ENCODE measurements around the gene CRELD2.

Gene CRELD2

DNA sequence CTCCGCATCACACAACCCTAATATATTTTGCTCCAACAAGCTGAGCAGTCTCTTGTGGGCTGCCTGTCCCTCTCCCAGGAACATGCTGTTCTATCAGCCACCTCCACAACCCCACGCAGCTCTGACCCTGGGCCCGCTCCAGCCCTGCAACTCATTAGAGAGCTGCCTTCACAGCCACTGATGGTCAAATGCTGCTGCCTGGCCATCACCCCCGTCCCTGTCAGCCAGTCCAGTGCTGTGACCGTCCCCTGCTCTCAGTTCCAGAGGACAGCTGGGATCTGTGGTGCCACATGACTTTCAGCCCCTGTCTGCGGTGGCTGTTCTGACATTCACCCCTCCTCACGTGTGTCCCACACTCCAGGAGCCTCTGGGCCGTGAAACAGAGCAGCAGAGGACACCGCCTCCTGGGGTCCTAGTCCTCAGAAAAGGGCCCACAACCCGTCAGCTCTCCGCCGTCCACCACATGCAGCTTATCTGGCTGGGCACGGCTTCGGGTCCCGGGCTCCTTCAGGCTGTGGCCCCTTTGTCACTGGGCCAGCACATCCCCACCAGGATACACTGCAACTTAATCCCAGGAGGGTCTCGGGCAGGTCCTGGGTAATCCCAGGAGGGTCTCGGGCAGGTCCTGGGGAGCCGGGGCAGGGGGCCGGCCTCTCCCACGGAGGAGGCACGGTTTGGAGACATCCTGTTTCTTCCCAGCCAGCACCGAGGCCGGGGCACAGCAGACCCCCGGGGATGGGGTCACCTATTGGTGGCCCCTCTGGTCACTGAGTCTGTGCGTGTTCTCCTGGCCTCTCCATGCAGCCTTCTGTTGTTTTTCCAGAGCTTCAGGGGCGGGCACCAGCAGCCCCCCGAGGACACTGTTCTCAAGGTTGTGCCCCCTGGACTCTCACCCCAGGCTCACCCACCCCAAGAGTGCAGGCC lies 15.1 kb downstream of the CRELD2 start:
- TF ChIP-seq FOXP2 (optimal IDR thresholded peaks at IDR 0.05; ENCODE audit: borderline replicate concordance, extremely low read depth, extremely low read length, insufficient read depth) (no peak), POLR2AphosphoS5 (IDR thresholded peaks at IDR 0.05; ENCODE audit: low read depth, low read length) (no peak), SIN3A (IDR thresholded peaks at IDR 0.05; ENCODE audit: borderline replicate concordance, insufficient read depth, low read length) (no peak), TAF1 (IDR thresholded peaks at IDR 0.05; ENCODE audit: borderline replicate concordance, insufficient read depth, low read length) (no peak)
- TF ChIP-seq, protein P1, sequence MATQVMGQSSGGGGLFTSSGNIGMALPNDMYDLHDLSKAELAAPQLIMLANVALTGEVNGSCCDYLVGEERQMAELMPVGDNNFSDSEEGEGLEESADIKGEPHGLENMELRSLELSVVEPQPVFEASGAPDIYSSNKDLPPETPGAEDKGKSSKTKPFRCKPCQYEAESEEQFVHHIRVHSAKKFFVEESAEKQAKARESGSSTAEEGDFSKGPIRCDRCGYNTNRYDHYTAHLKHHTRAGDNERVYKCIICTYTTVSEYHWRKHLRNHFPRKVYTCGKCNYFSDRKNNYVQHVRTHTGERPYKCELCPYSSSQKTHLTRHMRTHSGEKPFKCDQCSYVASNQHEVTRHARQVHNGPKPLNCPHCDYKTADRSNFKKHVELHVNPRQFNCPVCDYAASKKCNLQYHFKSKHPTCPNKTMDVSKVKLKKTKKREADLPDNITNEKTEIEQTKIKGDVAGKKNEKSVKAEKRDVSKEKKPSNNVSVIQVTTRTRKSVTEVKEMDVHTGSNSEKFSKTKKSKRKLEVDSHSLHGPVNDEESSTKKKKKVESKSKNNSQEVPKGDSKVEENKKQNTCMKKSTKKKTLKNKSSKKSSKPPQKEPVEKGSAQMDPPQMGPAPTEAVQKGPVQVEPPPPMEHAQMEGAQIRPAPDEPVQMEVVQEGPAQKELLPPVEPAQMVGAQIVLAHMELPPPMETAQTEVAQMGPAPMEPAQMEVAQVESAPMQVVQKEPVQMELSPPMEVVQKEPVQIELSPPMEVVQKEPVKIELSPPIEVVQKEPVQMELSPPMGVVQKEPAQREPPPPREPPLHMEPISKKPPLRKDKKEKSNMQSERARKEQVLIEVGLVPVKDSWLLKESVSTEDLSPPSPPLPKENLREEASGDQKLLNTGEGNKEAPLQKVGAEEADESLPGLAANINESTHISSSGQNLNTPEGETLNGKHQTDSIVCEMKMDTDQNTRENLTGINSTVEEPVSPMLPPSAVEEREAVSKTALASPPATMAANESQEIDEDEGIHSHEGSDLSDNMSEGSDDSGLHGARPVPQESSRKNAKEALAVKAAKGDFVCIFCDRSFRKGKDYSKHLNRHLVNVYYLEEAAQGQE (IDR thresholded peaks at IDR 0.05; ENCODE audit: insufficient read depth in 1 of 2, low read depth in 2 of 2, low read length in 2 of 2): no peak

DNA sequence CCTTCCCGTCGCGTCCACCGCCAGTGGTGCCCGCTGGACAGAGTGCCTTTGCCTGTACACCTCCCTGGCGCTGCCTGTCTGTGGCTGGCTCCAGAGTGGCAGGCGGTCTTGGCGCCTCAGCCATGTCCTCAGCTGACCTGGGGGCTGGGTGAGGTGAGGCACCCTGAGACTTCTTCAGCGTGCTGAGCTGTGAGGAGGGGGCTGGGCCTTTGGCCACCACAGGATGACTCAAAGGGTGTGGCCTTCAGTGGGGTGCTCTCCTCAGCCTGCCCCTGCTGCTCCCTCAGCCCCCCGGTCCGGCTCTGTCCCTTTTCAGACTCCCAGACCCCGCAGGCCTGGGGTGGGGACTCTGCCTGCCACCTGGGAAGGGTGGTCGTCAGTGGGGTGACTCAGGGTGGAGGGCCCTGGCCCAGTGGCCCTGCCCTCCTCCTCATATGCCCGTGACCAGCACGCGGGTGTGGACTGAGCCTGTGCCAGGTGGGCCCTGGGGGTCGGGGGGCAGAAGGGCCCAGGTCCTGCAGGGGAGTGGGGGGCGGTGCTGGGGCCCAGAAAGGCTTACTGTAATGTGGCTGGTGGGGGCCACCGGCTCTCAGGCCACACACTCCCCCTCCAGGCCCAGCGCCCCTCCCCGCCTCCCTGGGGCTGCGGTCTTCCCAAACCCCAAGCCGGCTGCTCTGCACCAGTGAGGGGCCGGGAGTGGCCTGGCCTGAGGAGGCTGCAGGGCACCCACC lies 15.9 kb downstream of the CRELD2 start:
- no peak for TF ChIP-seq SIN3A (IDR thresholded peaks at IDR 0.05; ENCODE audit: borderline replicate concordance, insufficient read depth, low read length)
- TF ChIP-seq POLR2AphosphoS5 (IDR thresholded peaks at IDR 0.05; ENCODE audit: low read depth, low read length): no peak
- TF ChIP-seq TAF1 (IDR thresholded peaks at IDR 0.05; ENCODE audit: borderline replicate concordance, insufficient read depth, low read length): no peak

DNA sequence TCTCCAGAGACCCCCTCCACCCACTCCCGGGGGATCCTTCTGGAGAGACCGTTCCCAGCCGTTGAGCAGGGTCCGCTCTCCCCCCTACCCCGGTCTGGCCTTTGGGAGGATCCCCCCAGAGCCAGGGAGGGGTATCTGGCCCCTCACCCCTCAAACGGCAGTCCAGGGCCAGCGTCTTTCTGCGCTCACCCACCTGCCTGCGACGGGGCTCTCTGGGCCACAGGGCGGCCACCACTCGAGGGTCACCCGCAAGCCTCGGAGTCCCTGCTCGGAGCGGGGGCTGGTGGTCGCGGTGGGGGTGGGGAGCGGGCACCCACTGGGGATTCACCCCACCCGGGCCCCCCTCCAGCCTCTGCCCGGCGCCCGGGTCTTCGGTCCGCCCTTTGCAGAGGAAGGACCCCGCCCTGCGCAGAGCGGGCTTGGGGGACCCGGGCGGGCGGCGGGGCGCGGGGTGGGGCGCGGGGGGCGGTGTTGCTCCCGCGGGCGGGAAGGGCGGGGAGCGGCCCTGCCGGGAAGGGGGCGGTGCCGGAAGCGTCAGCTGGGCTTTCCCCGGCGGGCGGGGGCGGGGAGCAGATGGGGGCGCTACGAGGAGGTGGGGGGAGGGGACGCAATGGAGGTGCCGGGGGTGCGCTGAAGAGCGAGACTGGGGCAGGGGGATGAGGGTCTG lies 16.6 kb downstream of the CRELD2 start:
- no peak for TF ChIP-seq SIN3A (IDR thresholded peaks at IDR 0.05; ENCODE audit: borderline replicate concordance, insufficient read depth, low read length)
- TF ChIP-seq, protein P1 (IDR thresholded peaks at IDR 0.05; ENCODE audit: insufficient read depth in 1 of 2, low read depth in 2 of 2, low read length in 2 of 2): no peak
- TF ChIP-seq POLR2AphosphoS5 (IDR thresholded peaks at IDR 0.05; ENCODE audit: low read depth, low read length): no peak
- no peak for TF ChIP-seq FOXP2 (optimal IDR thresholded peaks at IDR 0.05; ENCODE audit: borderline replicate concordance, extremely low read depth, extremely low read length, insufficient read depth)
- no peak for TF ChIP-seq TAF1 (IDR thresholded peaks at IDR 0.05; ENCODE audit: borderline replicate concordance, insufficient read depth, low read length)

DNA sequence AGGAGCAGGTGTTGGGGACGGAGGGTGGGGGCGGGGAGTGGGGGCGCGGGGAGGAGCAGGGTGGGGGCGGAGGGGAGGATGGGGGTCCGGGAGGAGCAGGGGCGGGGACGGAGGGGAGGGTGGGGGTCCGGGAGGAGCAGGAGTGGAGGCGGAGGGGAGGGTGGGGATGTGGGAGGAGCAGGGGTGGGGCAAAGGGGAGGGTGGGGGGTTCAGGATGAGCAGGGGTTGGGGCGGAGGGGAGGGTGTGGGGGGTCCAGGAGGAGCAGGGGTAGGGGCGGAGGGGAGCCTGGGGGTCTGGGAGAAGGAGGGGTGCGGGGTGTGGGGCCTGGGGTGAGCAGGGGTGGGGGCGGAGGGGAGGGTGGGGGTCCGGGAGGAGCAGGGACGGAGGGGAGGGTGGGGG lies 17.1 kb downstream of the CRELD2 start:
- TF ChIP-seq POLR2AphosphoS5 (IDR thresholded peaks at IDR 0.05; ENCODE audit: low read depth, low read length): no peak
- no peak for TF ChIP-seq FOXP2 (optimal IDR thresholded peaks at IDR 0.05; ENCODE audit: borderline replicate concordance, extremely low read depth, extremely low read length, insufficient read depth)
- TF ChIP-seq, protein P1 (IDR thresholded peaks at IDR 0.05; ENCODE audit: insufficient read depth in 1 of 2, low read depth in 2 of 2, low read length in 2 of 2): no peak
- no peak for TF ChIP-seq TAF1 (IDR thresholded peaks at IDR 0.05; ENCODE audit: borderline replicate concordance, insufficient read depth, low read length)
- TF ChIP-seq SIN3A (IDR thresholded peaks at IDR 0.05; ENCODE audit: borderline replicate concordance, insufficient read depth, low read length): no peak

Data from PFSK-1 (cell line).